ENCODE measurements around the gene GNMT. TPM values are rescaled to one million over a fixed set of nuclear protein-coding genes. Genes with fewer than 3 reads are reported as not detected.

The GNMT gene
- total and polyA plus RNA-seq, 10 of the 15 experiments (the other 5 are each of a cell fraction or from before 2014, with no cell fraction given), result 0.27 to 1.1 (median 0.39) TPM

DNA sequence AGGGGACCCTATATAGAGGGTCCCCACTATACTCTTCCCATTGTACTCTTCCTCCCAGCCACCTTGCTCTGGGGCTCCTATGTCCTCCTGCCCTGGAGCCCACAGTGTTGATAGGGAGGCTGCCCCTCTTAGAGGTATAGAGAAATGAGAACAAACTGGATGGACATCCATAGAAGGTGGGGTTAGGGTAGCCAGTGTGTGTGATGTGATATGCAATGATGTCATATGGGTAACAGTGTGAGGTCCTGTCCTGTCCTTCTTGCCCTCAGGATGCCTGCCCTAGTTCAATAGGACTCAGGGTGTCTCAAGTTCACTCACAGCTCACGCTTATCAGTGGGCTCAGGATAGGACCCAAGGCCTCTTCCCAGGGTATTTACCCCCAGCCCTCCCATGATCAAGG lies 44.3 kb upstream of the GNMT start:
- BruUV-seq (replicated peaks), result no TSS peak

DNA sequence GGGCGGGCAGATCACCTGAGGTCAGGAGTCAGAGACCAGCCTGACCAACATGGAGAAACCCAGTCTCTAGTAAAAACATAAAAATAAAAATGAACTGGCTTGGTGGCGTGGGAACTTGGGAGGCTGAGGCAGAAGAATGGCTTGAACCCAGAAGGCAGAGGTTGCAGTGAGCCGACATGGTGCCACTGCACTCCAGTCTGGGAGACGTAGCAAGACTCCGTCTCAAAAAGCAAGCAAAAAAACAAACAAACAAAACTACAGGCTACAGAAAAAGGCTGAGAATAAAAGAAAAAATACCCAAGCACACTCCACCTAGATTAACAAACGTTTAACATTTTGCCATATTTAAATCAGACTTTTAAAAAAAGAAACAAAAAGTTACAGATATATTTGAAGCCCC lies 38.8 kb upstream of the GNMT start:
- ChIA-PET SMC1A (ENCODE audit: uncharacterized antibody, unreplicated experiment) (no interaction called here), RAD21 (ENCODE audit: unreplicated experiment) (interaction anchor here (0.6 kb wide), 1 partner anchor 441 kb away, joined by 3 read pairs; no protein-coding TSS in a partner anchor), POLR2A (no interaction called here), CTCF (no interaction called here)
- H3K9me3 ChIP-seq (replicated peaks; ENCODE audit: control insufficient read depth, insufficient read depth, low read length), result no peaks in the 10 kb centered on the region
- in situ Hi-C loops (cut with MboI), result no loop called here
- no TSS peak for BruUV-seq (replicated peaks)
- no peak overlapping the region for H2AFZ ChIP-seq (ENCODE audit: control insufficient read depth, low read depth, low read length)
- no peaks in the 10 kb centered on the region for H3K79me2 ChIP-seq (ENCODE audit: control insufficient read depth, insufficient read depth, low read length)
- no peak for FAIRE-seq
- H3K4me3 ChIP-seq, result no peak overlapping the region
- H3K4me1 ChIP-seq (ENCODE audit: control insufficient read depth, insufficient read depth, low read length), result peaks cover 3% of the 10 kb centered on the region; the same call in 1 of the 2 replicates
- H3K4me2 ChIP-seq (ENCODE audit: control insufficient read depth, insufficient read depth), result no peak overlapping the region
- intact Hi-C loops (cut with micrococcal nuclease; ENCODE audit: unreplicated experiment), result no loop called here
- no peak for DNase-seq (ENCODE audit: low read depth, low spot score)
- ATAC-seq, result no peak
- no peaks in the 10 kb centered on the region for H3K27me3 ChIP-seq (replicated peaks in 1 of 2; ENCODE audit: control insufficient read depth in 2 of 2, insufficient read depth in 2 of 2, low read length in 1 of 2)
- no peaks in the 10 kb centered on the region for H3K36me3 ChIP-seq (ENCODE audit: control insufficient read depth in 2 of 2, insufficient read depth in 2 of 2, low read length in 1 of 2)
- no peak overlapping the region for H3K27ac ChIP-seq (ENCODE audit: control insufficient read depth, insufficient read depth)
- 61% methylated on average over 6 of the region's 6 CpGs for WGBS (ENCODE audit: insufficient coverage, insufficient replicate concordance, low lambda C conversion rate, missing lambda C conversion rate)
- no peak overlapping the region for H3K9ac ChIP-seq (ENCODE audit: control insufficient read depth, insufficient read depth, low read length)
- no peaks in the 10 kb centered on the region for H4K20me1 ChIP-seq (ENCODE audit: control insufficient read depth, insufficient read depth)
- TF ChIP-seq IKZF2 (IDR thresholded peaks at IDR 0.05) (no peak), POLR2A (IDR thresholded peaks at IDR 0.05; ENCODE audit: low read depth, low read length) (no peak), YY1 (IDR thresholded peaks at IDR 0.05; ENCODE audit: low read depth, low read length) (no peak)

More for the DNA sequence above, 44.3 kb upstream of the GNMT start:
- Histone ChIP-seq H3K79me2 (ENCODE audit: control insufficient read depth, insufficient read depth, low read length) (no peaks in the 10 kb centered on the region), H2AFZ (ENCODE audit: control insufficient read depth, low read depth, low read length) (no peak overlapping the region), H3K4me2 (ENCODE audit: control insufficient read depth, insufficient read depth) (no peak overlapping the region), H3K27me3 (replicated peaks in 1 of 2; ENCODE audit: control insufficient read depth in 2 of 2, insufficient read depth in 2 of 2, low read length in 1 of 2) (no peaks in the 10 kb centered on the region), H3K9me3 (replicated peaks; ENCODE audit: control insufficient read depth, insufficient read depth, low read length) (no peaks in the 10 kb centered on the region), H3K4me3 (no peak overlapping the region), H4K20me1 (ENCODE audit: control insufficient read depth, insufficient read depth) (no peaks in the 10 kb centered on the region), H3K27ac (ENCODE audit: control insufficient read depth, insufficient read depth) (no peak overlapping the region), H3K36me3 (ENCODE audit: control insufficient read depth in 2 of 2, insufficient read depth in 2 of 2, low read length in 1 of 2) (no peaks in the 10 kb centered on the region), H3K9ac (ENCODE audit: control insufficient read depth, insufficient read depth, low read length) (no peak overlapping the region), H3K4me1 (ENCODE audit: control insufficient read depth, insufficient read depth, low read length) (peaks cover 6% of the 10 kb centered on the region)
- intact Hi-C loops (cut with micrococcal nuclease; ENCODE audit: unreplicated experiment), result no loop called here
- POLR2A ChIA-PET, result interaction anchor here (0.5 to 0.6 kb wide), 2 partner anchors 24 to 221 kb away, joined by 3 read pairs; no protein-coding TSS in a partner anchor
- ATAC-seq, result peak; percentile 14; the same call in 1 of the 3 replicates
- RAD21 ChIA-PET (ENCODE audit: unreplicated experiment), result no interaction called here
- SMC1A ChIA-PET (ENCODE audit: uncharacterized antibody, unreplicated experiment), result no interaction called here
- in situ Hi-C loops (cut with MboI), result no loop called here
- no peak for DNase-seq (ENCODE audit: low read depth, low spot score)
- WGBS (ENCODE audit: insufficient coverage, insufficient replicate concordance, low lambda C conversion rate, missing lambda C conversion rate), result 86% methylated on average over 1 of the region's 1 CpG
- TF ChIP-seq IRF4 (IDR thresholded peaks at IDR 0.05; ENCODE audit: low read depth, low read length) (no peak), YBX1 (IDR thresholded peaks at IDR 0.05) (no peak), ETV6 (conservative IDR thresholded peaks at IDR 0.05 in 1 of 2, IDR thresholded peaks at IDR 0.05 in 1 of 2; ENCODE audit: borderline replicate concordance in 1 of 2, low read depth in 1 of 2) (no peak), HCFC1 (IDR thresholded peaks at IDR 0.05; ENCODE audit: low read length) (no peak), NR2C1 (IDR thresholded peaks at IDR 0.05) (no peak), ZNF274 (IDR thresholded peaks at IDR 0.05; ENCODE audit: insufficient read depth, insufficient read length) (no peak)
- TF ChIP-seq, protein P1, sequence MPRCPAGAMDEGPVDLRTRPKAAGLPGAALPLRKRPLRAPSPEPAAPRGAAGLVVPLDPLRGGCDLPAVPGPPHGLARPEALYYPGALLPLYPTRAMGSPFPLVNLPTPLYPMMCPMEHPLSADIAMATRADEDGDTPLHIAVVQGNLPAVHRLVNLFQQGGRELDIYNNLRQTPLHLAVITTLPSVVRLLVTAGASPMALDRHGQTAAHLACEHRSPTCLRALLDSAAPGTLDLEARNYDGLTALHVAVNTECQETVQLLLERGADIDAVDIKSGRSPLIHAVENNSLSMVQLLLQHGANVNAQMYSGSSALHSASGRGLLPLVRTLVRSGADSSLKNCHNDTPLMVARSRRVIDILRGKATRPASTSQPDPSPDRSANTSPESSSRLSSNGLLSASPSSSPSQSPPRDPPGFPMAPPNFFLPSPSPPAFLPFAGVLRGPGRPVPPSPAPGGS (IDR thresholded peaks at IDR 0.05; ENCODE audit: borderline replicate concordance, insufficient read depth, low read depth, low read length, poor library complexity, severe bottlenecking), result no peak
- FAIRE-seq, result no peak
- CTCF ChIA-PET, result interaction anchor here (0.9 to 2.8 kb wide), 3 partner anchors 13 to 322 kb away, joined by 4 to 15 read pairs (median 5); partner anchors contain the start of gene CNPY3
